DMS79 (cell line): ENCODE measurements around the gene NACC1.
"Not testable (repeated sequence)": the region's sequence is repeated elsewhere in the genome, so short reads cannot be mapped to it uniquely, and the experiment has no call there.

Experiments used
- DNase-seq: peaks from one replicate; lab custom pipeline; 2025; lab: John Stamatoyannopoulos, UW

The NACC1 gene

DNA sequence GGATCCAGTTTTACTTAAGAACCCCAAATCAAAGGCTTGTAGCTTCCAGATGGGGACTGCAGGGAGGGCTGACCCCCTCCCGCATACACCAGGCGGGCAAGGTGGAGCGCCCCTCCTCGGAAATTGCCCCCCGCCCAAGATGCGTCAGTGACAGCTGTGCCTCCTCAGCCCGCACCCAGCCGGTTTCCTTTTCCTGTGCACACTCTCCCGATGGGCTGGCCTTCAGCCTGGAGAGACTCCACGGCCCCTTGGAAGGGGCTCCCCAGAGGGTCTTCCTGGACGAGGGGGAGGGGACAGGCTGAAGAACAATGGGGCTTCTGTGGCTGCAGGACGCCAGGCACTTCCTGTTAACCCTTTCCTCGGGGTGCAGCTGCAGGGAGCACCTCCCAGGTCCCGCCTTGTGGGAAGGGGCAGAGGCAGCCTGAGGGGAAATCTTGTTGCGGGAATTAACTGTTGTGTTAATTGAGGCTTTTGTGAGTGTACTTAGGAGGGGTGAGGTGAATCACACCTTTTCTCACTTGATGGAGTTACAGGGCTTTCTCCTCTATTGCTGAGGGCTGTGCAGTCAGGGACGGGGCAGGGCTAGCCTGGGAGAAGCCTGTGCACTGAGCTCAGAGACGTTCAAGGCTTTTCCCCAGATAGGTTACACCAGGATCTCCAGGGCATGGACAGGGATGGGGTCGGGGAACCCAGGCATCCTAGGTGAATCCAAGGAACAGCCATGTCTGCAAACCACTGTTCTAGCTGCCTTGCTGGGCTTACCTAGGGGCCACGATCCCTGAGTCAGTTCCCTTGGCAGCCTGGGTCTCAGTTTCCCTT is 46.5 kb downstream of the NACC1 start:
- peak; percentile 93 for DNase-seq

DNA sequence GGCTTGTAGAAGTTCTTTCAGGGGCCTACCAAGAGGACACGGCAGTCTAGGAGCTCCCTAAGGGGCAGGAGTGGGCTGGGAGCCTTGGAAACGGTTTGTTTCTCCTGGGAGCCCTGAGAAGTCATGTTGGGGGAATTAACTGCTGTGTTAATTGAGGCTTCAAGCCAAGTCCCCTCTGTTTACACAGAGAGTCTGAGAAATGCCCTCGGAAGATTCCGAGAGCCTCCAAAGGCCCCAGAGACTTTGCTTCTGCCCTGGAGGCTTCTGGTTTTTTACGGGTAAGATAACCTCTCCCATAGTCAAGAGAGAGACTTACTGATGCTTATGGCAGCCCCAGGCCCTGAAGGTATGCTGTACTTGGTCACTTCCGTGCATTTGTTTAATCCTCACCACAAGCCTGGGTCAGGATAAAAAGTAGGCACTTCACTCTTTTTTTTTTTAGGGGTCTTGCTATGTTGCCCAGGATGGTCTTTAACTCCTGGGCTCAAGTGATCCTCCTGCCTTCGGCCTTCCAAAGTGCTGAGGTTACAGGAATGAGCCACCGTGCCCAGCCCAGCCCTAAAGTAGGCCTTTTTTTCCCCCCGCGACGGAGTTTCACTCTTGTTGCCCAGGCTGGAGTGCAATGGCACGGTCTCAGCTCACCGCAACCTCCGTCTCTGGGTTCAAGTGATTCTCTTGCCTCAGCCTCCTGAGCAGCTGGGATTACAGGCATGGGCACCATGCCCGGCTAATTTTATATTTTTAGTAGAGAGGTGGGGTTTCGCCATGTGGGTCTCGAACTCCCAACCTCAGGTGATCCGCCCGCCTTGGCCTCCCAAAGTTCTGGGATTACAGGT is 47.3 kb downstream of the NACC1 start:
- DNase-seq, result no peak

DNA sequence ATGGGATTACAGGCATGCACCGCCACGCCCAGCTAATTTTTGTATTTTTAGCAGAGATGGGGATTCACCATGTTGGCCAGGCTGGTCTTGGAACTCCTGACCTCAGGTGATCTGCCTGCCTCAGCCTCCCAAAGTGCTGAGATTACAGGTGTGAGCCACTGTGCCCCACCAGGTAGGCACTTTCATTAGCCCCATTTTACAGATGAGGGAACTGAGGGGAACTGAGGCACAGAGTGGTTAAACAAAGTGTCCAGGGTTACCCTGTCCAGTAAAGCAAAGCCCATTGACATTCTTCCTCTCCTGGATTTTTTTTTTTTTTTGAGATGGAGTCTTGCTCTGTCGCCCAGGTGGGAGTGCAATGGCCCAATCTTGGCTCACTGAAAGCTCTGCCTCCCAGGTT is 48.1 kb downstream of the NACC1 start:
- DNase-seq, result not testable (repeated sequence)

DNA sequence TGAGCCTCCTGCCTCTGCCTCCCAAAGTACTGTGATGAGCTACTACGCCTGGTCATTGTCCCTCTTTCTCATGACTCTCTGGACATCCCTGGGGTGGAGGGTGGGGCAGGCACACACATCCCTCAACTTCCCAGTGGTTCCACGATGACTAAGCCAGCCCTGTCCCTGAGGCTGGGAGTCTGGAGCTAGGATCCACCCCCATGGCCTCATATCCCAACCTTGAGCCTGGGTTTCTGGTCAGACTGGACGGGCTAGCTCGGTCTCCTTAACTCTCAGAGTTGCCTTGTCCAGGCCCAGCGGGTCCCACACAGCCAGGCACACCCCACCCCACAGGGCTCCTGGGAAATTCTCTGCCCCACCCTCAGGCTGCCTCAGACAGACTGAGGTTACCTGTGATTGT is 51.7 kb downstream of the NACC1 start:
- no peak for DNase-seq

DNA sequence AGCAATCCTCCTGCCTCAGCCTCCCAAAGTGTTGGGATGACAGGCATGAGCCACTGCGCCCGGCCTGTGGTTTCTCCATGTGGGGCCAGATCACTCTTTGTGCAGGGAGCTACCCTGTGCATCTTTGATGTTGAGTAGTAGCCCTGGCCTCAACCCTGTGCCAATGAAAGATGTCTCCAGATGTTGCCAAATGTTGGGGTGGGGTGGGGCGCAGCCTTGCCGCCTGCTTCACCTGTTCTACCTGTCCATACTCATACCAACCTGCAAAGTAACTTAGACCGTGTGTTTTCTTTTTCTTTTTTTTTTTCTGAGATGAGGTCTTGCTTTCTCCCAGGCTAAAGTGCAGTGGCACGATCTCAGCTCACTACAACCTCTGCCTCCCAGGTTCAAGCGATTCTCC is 53.1 kb downstream of the NACC1 start:
- DNase-seq, result no peak

DNA sequence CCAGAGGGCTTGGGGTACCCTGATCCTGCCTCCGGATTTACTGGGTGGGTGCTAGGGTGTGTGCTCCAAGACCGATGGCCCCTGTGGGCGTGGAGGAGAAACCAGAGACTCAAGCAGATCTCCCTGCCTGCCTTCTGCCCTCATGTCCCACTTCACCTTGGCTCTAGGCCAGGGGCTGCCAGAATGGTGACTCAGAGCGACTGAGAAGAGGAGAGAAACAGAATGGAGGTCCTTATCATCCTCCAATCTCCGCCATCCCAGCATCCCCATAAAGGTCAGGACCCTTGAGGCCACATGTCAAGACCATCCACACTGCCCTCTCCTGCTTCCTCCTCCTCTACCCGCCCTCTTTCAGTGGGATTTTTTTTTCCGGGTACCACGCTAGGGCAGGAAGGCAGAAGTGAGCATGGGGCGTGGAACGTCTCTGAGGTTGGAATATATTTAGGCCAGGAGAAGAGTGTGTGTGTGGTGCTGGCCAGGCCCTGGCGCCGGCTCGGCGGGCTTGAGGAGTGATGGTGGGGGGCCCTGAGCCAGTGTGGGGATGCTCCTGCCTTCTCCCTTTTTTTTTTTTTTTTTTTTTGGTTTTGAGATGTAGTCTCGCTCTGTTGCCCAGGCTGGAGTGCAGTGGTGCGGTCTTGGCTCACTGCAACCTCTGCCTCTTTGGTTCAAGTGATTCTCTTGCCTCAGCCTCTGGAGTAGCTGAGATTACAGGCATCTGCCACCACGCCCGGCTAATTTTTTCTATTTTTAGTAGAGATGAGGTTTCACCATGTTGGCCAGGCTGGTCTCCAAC is 54.5 kb downstream of the NACC1 start:
- peak; percentile 87 for DNase-seq

DNA sequence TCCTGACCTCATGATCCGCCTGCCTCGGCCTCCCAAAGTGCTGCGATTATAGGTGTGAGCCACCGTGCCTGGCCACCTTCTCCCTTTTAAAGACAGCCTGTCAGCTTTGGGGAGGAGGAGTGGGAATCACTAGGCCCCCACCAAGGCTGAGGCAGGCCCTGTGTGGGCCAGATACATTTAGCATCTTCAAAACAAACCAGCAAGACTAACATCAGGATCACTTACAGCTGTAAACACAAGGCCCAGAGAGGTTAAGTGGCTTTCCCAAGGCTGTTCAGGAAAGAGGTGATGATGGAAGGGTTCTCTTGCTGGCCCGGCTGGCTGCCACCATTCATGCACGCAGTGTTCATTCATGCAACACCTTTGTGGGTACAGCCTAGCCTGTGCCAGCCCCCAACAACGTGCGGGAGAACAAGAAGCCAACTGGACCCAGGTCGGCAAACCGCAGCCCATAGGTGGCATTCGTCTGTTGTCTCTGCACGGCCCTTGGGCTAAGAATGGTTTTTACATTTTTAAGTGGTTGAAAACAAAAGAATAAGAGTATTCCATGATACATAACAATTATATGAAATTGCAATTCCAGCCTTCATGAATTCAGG is 55.2 kb downstream of the NACC1 start:
- peak; percentile 45 for DNase-seq

DNA sequence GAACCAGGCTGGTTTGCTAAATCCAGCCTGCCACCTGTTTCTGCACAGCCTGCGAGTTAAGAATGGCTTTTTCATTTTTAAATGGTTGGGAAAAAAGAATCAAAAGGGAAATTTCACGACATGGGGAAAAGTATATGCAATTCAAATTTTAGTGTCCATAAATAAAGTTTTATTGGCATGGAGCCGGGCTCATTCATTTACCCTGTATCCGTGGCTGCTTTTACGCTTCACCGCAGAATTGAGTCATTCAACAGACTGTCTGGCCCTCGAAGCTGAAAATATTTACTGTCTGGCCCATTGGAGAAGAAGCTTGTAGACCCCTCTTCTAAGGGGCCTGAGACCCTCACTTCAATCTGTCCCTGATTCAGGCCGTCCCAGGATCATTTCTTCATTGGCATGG is 58.3 kb downstream of the NACC1 start:
- DNase-seq, result no peak

DNA sequence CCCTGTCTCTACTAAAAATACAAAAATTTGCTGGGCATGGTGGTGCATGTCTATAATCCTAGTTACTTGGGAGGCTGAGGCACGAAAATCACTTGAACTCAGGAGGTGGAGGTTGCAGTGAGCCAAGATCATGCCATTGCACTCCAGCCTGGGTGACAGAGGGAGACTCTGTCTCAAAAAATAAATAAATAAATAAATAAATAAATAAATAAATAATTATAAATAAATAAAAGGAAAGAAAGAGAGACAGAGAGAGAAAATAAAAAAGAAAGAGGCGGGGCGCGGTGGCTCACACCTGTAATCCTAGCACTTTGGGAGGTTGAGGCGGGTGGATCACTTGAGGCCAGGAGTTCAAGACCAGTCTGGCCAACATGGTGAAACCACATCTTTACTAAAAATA is 59.5 kb downstream of the NACC1 start:
- DNase-seq, result not testable (repeated sequence)

DNA sequence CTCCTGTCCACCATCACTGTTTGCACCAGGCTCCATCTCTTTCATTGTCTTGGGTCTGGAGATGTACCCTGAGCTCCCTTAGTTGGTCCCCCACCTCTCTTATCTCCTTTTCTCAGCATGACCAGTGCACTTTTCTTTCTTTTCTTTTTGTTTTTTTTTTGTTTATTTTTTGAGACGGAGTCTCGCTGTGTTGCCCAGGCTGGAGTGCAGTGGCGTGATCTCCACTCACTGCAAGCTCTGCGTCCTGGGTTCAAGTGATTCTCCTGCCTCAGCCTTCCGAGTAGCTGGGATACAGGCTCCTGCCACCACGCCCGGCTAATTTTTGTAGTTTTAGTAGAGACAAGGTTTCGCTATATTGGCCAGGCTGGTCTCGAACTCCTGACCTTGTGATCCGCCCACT is 60.2 kb downstream of the NACC1 start:
- not testable (repeated sequence) for DNase-seq

DNA sequence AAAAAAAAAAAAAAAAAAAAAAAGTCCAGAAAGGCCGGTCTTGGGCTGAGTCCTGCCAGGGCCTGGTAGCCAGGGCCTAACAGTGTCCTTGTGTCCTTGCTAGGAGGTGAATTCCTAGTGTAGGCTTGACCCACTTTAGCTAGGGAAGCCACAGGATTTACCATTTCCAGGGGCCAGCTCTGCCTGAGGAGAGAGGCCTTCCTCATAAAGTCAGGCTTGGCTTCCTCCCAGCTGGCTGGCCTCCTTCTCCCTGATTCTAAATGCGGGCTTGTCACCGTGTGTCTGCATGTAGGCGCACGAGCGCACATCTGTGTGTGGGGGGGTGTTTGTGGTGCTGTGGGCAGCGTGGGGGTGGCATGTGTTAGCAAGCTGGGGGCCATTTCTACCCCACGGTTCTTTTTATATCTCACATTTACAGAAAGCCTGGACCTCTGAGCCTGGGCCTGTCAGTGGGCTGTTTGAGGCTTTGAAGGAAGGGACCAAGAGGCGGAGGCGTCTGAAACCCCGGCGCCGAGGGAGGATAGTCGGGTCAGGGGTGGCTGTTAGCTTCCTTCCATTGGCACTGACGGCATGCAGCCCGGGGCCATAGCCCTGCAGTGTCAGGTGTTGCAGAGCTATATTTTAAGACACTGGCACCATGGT is 63.8 kb downstream of the NACC1 start:
- DNase-seq, result no peak

DNA sequence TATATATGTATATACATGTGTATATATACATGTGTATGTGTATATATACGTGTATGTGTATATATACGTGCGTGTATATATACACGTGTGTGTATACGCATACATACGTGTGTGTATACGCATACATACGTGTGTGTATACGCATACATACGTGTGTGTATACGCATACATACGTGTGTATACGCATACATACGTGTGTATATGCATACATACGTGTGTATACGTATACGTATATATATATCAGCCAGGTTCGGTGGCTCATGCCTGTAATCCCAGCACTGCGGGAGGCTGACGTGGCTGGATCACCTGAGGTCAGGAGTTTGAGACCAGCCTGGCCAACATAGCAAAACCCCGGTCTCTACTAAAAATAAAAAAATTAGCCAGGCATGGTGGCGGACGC is 66.9 kb downstream of the NACC1 start:
- not testable (repeated sequence) for DNase-seq

DNA sequence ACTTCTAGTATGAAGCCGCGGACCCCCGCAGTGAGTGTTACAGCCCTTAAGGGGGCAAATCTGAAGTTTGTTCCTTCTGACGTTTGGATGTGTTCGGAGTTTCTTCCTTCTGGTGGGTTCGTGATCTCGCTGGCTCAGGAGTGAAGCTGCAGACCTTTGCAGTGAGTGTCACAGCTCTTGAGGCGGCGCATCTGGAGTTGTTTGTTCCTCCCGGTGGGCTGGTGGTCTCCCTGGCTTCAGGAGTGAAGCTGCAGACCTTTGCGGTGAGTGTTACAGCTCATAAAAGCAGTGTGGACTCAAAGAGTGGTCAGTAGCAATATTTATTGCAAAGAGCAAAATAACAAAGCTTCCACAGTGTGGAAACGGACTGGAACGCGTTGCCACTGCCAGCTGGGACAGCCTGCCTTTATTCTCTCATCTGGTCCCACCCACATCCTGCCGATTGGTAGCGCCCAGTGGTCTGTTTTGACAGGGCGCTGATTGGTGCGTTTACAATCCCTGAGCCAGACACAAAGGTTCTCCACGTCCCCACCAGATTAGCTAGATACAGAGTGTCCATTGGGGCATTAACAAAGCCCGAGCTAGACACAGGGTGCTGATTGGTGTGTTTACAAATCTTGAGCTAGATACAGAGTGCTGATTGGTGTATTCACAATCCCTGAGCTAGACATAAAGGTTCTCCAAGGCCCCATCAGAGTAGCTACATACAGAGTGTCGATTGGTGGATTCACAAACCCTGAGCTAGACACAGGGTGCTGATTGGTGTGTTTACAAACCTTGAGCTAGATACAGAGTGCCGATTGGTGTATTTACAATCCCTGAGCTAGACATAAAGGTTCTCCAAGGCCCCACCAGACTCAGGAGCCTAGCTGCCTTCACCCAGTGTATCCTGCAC is 67.9 kb downstream of the NACC1 start:
- DNase-seq, result not testable (repeated sequence)

DNA sequence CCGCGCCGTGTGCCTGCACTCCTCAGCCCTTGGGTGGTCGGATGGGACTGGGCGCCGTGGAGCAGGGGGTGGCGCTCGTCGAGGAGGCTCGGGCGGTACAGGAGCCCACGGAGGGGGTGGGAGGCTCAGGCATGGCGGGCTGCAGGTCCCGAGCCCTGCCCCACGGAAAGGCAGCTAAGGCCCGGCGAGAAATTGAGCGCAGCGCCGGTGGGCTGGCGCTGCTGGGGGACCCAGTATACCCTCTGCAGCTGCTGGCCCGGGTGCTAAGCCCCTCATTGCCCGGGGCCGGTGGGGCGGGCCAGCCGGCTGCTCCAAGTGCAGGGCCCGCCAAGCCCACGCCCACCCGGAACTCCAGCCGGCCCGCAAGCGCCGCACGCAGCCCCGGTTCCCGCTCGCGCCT is 68.6 kb downstream of the NACC1 start:
- DNase-seq, result not testable (repeated sequence)

DNA sequence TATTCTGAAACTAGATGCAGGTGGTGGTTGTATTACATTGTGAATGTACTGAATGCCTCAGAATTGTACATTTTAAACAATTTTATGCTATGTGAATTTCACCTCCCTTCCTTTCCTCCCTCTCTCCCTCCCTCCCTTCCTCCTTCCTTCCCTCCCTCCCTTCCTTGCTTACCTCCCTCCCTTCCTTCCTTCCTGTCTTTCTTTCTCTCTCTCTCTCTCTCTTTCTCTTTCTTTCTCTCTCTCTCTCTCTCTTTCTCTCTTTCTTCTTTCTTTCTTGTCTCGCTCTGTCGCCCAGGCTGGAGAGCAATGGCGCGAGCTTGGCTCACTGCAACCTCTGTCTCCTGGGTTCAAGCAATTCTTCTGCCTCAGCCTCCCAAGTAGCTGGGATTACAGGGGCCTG is 69.4 kb downstream of the NACC1 start:
- no peak for DNase-seq

DNA sequence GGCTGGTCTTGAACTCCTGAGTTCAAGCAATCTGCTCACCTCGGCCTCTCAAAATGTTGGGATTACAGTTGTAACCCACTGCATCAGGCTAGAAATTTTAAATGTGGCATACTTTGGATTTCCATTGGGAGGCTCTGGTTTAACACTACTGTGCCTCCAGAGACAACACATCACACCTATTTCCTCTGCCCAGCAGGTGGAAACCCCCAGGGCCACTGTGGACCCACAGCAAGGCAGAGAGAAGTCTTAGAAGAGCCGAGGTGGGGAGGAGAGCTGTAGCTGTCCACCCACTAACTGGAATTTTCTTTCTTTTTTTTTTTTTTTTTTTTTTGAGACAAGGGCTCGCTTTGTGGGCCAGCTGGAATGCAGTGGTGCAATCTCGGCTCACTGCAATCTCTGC is 71.5 kb downstream of the NACC1 start:
- DNase-seq, result no peak
